IMR-90 (cell line): ENCODE measurements around the gene HIVEP3. TPM values are rescaled to one million over a fixed set of nuclear protein-coding genes. Genes with fewer than 3 reads are reported as not detected.

Experiments
- ATAC-seq: fragments of 200-7000 bp; cut with Tn5 transposase; 2 replicates; pipeline ENCODE4 v1.9.1; 2020; ENCODE audit warnings: low read depth, mild to moderate bottlenecking, moderate library complexity
- BruUV-seq: library from RNA; stranded (reverse); fragments of 400-500 nt; replicated peaks from 2 replicates; lab custom pipeline; 2021; lab: Mats Ljungman, UMichigan
- CTCF ChIA-PET: fragments of 300-600 bp; formaldehyde crosslinking; extraction: SDS; loops from one replicate; lab custom pipeline; 2021; ENCODE audit warnings: antibody characterized with exemption; lab: Yijun Ruan, JAX
- POLR2A ChIA-PET: fragments of 300-600 bp; sonication (Branson Sonifier 250); formaldehyde crosslinking; loops from one replicate; lab custom pipeline; 2022; ENCODE audit warnings: antibody characterized with exemption; ENCODE audit not compliant: unreplicated experiment; lab: Charles Lee
- DNase-seq: peaks from one replicate; pipeline ENCODE4 v3.0.0; 2013
- H2AFZ ChIP-seq: replicated peaks from 2 replicates; pipeline ENCODE3; 2013; ENCODE audit warnings: low read length, mild to moderate bottlenecking; ENCODE audit not compliant: poor library complexity
- H2AK5ac ChIP-seq: 2 replicates; pipeline ENCODE4 v1.6.1; 2013; ENCODE audit warnings: low read depth, low read length, inconsistent platforms
- H2AK9ac ChIP-seq: replicated peaks from 2 replicates; pipeline ENCODE3; 2013; ENCODE audit warnings: mild to moderate bottlenecking, low read depth, low read length, moderate library complexity; ENCODE audit not compliant: poor library complexity
- H2BK120ac ChIP-seq: 2 replicates; pipeline ENCODE4 v1.6.1; 2013; ENCODE audit warnings: low read depth, low read length, inconsistent platforms
- H2BK15ac ChIP-seq: 3 replicates; pipeline ENCODE4 v1.6.1; 2013; ENCODE audit warnings: low read depth, low read length, inconsistent platforms
- H2BK20ac ChIP-seq: 2 replicates; pipeline ENCODE4 v1.6.1; 2013; ENCODE audit warnings: low read depth, mild to moderate bottlenecking, inconsistent platforms, low read length, moderate library complexity
- H2BK5ac ChIP-seq: 2 replicates; pipeline ENCODE4 v1.6.1; 2013; ENCODE audit warnings: mild to moderate bottlenecking, low read depth, low read length, inconsistent platforms; ENCODE audit not compliant: poor library complexity, severe bottlenecking
- H3K14ac ChIP-seq: replicated peaks from 2 replicates; pipeline ENCODE4 v1.6.1; 2013; ENCODE audit warnings: low read depth, low read length, inconsistent platforms
- H3K18ac ChIP-seq: 2 replicates; pipeline ENCODE4 v1.6.1; 2013; ENCODE audit warnings: low read depth, low read length, control low read depth
- H3K23ac ChIP-seq: 2 replicates; pipeline ENCODE4 v1.6.1; 2013; ENCODE audit warnings: low read depth, low read length, inconsistent platforms
- H3K27ac ChIP-seq: 2 replicates; pipeline ENCODE4 v1.5.1; 2013; ENCODE audit warnings: mild to moderate bottlenecking, control low read depth, low read length; ENCODE audit not compliant: insufficient read depth
- H3K27me3 ChIP-seq: 2 replicates; pipeline ENCODE4 v1.6.1; 2013; ENCODE audit warnings: low read length; ENCODE audit not compliant: control insufficient read depth, insufficient read depth
- H3K36me3 ChIP-seq: 2 replicates; pipeline ENCODE4 v1.6.1; 2013; ENCODE audit warnings: low read length, mixed read lengths; ENCODE audit not compliant: control insufficient read depth, insufficient read depth
- H3K4ac ChIP-seq: 2 replicates; pipeline ENCODE4 v1.6.1; 2013; ENCODE audit warnings: low read depth, low read length, inconsistent platforms
- H3K4me1 ChIP-seq: 2 replicates; pipeline ENCODE4 v1.6.1; 2013; ENCODE audit warnings: low read length, mixed read lengths; ENCODE audit not compliant: control insufficient read depth, insufficient read depth
- H3K4me2 ChIP-seq: 2 replicates; pipeline ENCODE4 v1.6.1; 2013; ENCODE audit warnings: low read depth, mild to moderate bottlenecking, control low read depth, low read length, moderate library complexity
- H3K4me3 ChIP-seq: 2 replicates; pipeline ENCODE4 v1.5.1; 2013; ENCODE audit warnings: low read depth, mild to moderate bottlenecking, control low read depth, low read length, moderate library complexity; ENCODE audit not compliant: insufficient read depth
- H3K56ac ChIP-seq: 2 replicates; pipeline ENCODE4 v1.6.1; 2013; ENCODE audit warnings: low read length, inconsistent platforms; ENCODE audit not compliant: insufficient read depth; ENCODE audit errors: extremely low read depth
- H3K79me1 ChIP-seq, 2 experiments: 2 replicates each; pipeline ENCODE4 v1.6.1; 2013; ENCODE audit warnings: low read length in 2 of 2, inconsistent platforms in 1 of 2, low read depth in 1 of 2
- H3K9ac ChIP-seq: 2 replicates; pipeline ENCODE4 v1.6.1; 2013; ENCODE audit warnings: low read depth, low read length, control low read depth
- H3K9me1 ChIP-seq: 2 replicates; pipeline ENCODE4 v1.6.1; 2013; ENCODE audit warnings: low read length, inconsistent platforms; ENCODE audit not compliant: insufficient read depth
- H3K9me3 ChIP-seq: 2 replicates; pipeline ENCODE4 v1.6.1; 2013; ENCODE audit warnings: low read length; ENCODE audit not compliant: control insufficient read depth, insufficient read depth
- H4K20me1 ChIP-seq: 2 replicates; pipeline ENCODE4 v1.6.1; 2013; ENCODE audit warnings: low read length, inconsistent platforms; ENCODE audit not compliant: insufficient read depth
- H4K5ac ChIP-seq: 2 replicates; pipeline ENCODE4 v1.6.1; 2013; ENCODE audit warnings: mild to moderate bottlenecking, low read depth, low read length, control low read depth
- H4K8ac ChIP-seq, 2 experiments: 2 replicates each; pipeline ENCODE4 v1.6.1; 2013; ENCODE audit warnings: low read depth in 2 of 2, low read length in 2 of 2, control low read depth in 1 of 2, inconsistent platforms in 1 of 2
- H4K91ac ChIP-seq: 2 replicates; pipeline ENCODE4 v1.6.1; 2013; ENCODE audit warnings: low read depth, low read length, inconsistent platforms; ENCODE audit not compliant: insufficient read depth
- BHLHE40 ChIP-seq: fragments of 150-350 bp; IDR thresholded peaks from 2 replicates; pipeline ENCODE4 v1.6.1; 2016; ENCODE audit warnings: mild to moderate bottlenecking, low read depth, low read length
- CEBPB ChIP-seq: IDR thresholded peaks from 2 replicates; pipeline ENCODE4 v1.6.1; 2012; ENCODE audit warnings: low read depth, low read length, improper control_type of control experiment
- CHD1 ChIP-seq: IDR thresholded peaks from 2 replicates; pipeline ENCODE4 v1.6.1; 2012; ENCODE audit warnings: low read depth, low read length, improper control_type of control experiment
- CTCF ChIP-seq: conservative IDR thresholded peaks from 2 replicates; pipeline ENCODE4 v1.5.1; 2012; ENCODE audit warnings: mild to moderate bottlenecking, low read depth, low read length, improper control_type of control experiment
- ELK1 ChIP-seq: fragments of 150-350 bp; IDR thresholded peaks from 2 replicates; pipeline ENCODE4 v1.6.1; 2016; ENCODE audit warnings: low read depth, mild to moderate bottlenecking, low read length, moderate library complexity, borderline replicate concordance
- FOS ChIP-seq: fragments of 150-350 bp; IDR thresholded peaks from 2 replicates; pipeline ENCODE4 v1.6.1; 2016; ENCODE audit warnings: low read depth, low read length
- MAFK ChIP-seq: IDR thresholded peaks from 2 replicates; pipeline ENCODE4 v1.6.1; 2012; ENCODE audit warnings: low read depth, low read length, improper control_type of control experiment
- MAZ ChIP-seq: IDR thresholded peaks from 2 replicates; pipeline ENCODE4 v1.6.1; 2012; ENCODE audit warnings: low read depth, mild to moderate bottlenecking, low read length, improper control_type of control experiment, moderate library complexity, borderline replicate concordance
- MXI1 ChIP-seq: IDR thresholded peaks from 2 replicates; pipeline ENCODE4 v1.6.1; 2012; ENCODE audit warnings: low read depth, mild to moderate bottlenecking, low read length, moderate library complexity, borderline replicate concordance
- NFE2L2 ChIP-seq: fragments of 150-350 bp; IDR thresholded peaks from 2 replicates; pipeline ENCODE4 v1.6.1; 2016; ENCODE audit warnings: low read depth, mild to moderate bottlenecking, low read length
- POLR2A ChIP-seq: IDR thresholded peaks from 2 replicates; pipeline ENCODE4 v1.6.1; 2012; ENCODE audit warnings: mild to moderate bottlenecking, low read depth, low read length
- RAD21 ChIP-seq: IDR thresholded peaks from 2 replicates; pipeline ENCODE4 v1.6.1; 2012; ENCODE audit warnings: low read length, improper control_type of control experiment
- RCOR1 ChIP-seq: IDR thresholded peaks from 2 replicates; pipeline ENCODE4 v1.6.1; 2012; ENCODE audit warnings: mild to moderate bottlenecking, low read length, improper control_type of control experiment; ENCODE audit not compliant: insufficient replicate concordance
- RFX5 ChIP-seq: IDR thresholded peaks from 2 replicates; pipeline ENCODE4 v1.8.0; 2012; ENCODE audit warnings: low read depth, mild to moderate bottlenecking, low read length, moderate library complexity
- SMC3 ChIP-seq: fragments of 150-350 bp; IDR thresholded peaks from 2 replicates; pipeline ENCODE4 v1.6.1; 2016; ENCODE audit warnings: low read depth, mild to moderate bottlenecking, antibody characterized with exemption, low read length, moderate library complexity
- USF2 ChIP-seq: fragments of 150-350 bp; IDR thresholded peaks from 2 replicates; pipeline ENCODE4 v1.6.1; 2017; ENCODE audit warnings: mild to moderate bottlenecking, antibody characterized with exemption, low read length, low read depth
- WGBS, 2 experiments: methylation state at CpG; one replicate each; pipeline versions ENCODE4 v1.1.5 to v1.1.7; 2013; ENCODE audit warnings: missing lambda C conversion rate in 2 of 2; ENCODE audit not compliant: insufficient read length in 1 of 2; ENCODE audit errors: extremely low coverage in 2 of 2; 5-methylcytosine and 5-hydroxymethylcytosine counted together
- dilution Hi-C: fragments of 300-500 bp; cut with HindIII; formaldehyde crosslinking; loops from one replicate; pipeline ENCODE4 v1.14.3; 2018; ENCODE audit warnings: low sequenced_read_pairs; ENCODE audit not compliant: unreplicated experiment
- in situ Hi-C: fragments of 300-500 bp; cut with MboI; formaldehyde crosslinking; loops from 3 replicates; pipeline ENCODE4 v1.14.3; 2019; ENCODE audit warnings: low sequenced_read_pairs, inconsistent platforms, mixed read lengths
- intact Hi-C: fragments of 100-400 bp; cut with micrococcal nuclease; formaldehyde crosslinking; loops from 2 replicates; pipeline ENCODE4 v1.10.0; 2022
- polyA plus RNA-seq, 3 experiments: library from polyadenylated mRNA; depleted of rRNA; stranded (reverse); fragments of >200 nt; gene quantifications; 2 replicates each; pipeline ENCODE4 v1.2.3, GENCODE V29; 2012; ENCODE audit warnings: low replicate concordance in 1 of 3
- total RNA-seq: library from RNA; depleted of rRNA; stranded (reverse); fragments of >200 nt; gene quantifications from 2 replicates; pipeline ENCODE4 v1.2.3, GENCODE V29; 2012

The HIVEP3 gene
- total and polyA plus RNA-seq, 2 of the 4 experiments (the other 2 are of a cell fraction): 1.4 to 4.0 TPM

- no peak overlapping the region for H3K23ac ChIP-seq
- dilution Hi-C loops (no loop called here), in situ Hi-C loops (no loop called here), intact Hi-C loops (no loop called here)
- no peak overlapping the region for H2BK15ac ChIP-seq
- DNase-seq (peak; percentile 31), ATAC-seq (no peak)
- H4K5ac ChIP-seq: no peak overlapping the region
- H3K9me1 ChIP-seq: no peaks in the 10 kb centered on the region
- no peak overlapping the region for H3K4ac ChIP-seq
- H2AK9ac ChIP-seq: no peak overlapping the region
- H3K9me3 ChIP-seq: no peaks in the 10 kb centered on the region
- no peak overlapping the region for H4K8ac ChIP-seq
- no peaks in the 10 kb centered on the region for H3K36me3 ChIP-seq
- H3K27me3 ChIP-seq: peaks cover 9% of the 10 kb centered on the region
- ChIA-PET CTCF (no interaction called here), POLR2A (no interaction called here)
- 80% methylated on average over 1 of the region's 3 CpGs; no CpG with 5 or more reads in 1 of the 2 experiments for WGBS, 2 experiments
- no peak overlapping the region for H2BK5ac ChIP-seq
- H3K4me1 ChIP-seq: peaks cover 2% of the 10 kb centered on the region; the same call in 1 of the 2 replicates
- H2BK120ac ChIP-seq: no peak overlapping the region
- H3K27ac ChIP-seq: no peak overlapping the region
- H3K4me2 ChIP-seq: no peak overlapping the region
- no peak overlapping the region for H4K91ac ChIP-seq
- H3K56ac ChIP-seq: no peak overlapping the region
- no peak overlapping the region for H2AFZ ChIP-seq
- H2BK20ac ChIP-seq: no peak overlapping the region
- H3K14ac ChIP-seq: no peak overlapping the region
- no peaks in the 10 kb centered on the region for H4K20me1 ChIP-seq
- no peaks in the 10 kb centered on the region for H3K79me1 ChIP-seq
- no peak overlapping the region for H3K9ac ChIP-seq
- no peak overlapping the region for H2AK5ac ChIP-seq
- no peak for TF ChIP-seq POLR2A
- TF ChIP-seq CTCF: no peak
- no peak for TF ChIP-seq FOS
- TF ChIP-seq CHD1: no peak
- TF ChIP-seq RCOR1: no peak
- no peak for TF ChIP-seq USF2
- TF ChIP-seq CEBPB: no peak
- no peak for TF ChIP-seq MXI1
- no peak for TF ChIP-seq MAZ
- no peak for TF ChIP-seq SMC3
- TF ChIP-seq RFX5: no peak
- no peak for TF ChIP-seq BHLHE40
- no peak for TF ChIP-seq NFE2L2
- TF ChIP-seq ELK1: no peak
- no peak for TF ChIP-seq MAFK
- no peak for TF ChIP-seq RAD21
- no peak overlapping the region for H3K18ac ChIP-seq
- no peak overlapping the region for H3K4me3 ChIP-seq
- no TSS peak for BruUV-seq
Measured at GRCh38 chr1:41830726-41831125, 88.0 kb downstream of the HIVEP3 start.
